ENCODE measurements around the gene BPIFB1.

Gene BPIFB1

DNA sequence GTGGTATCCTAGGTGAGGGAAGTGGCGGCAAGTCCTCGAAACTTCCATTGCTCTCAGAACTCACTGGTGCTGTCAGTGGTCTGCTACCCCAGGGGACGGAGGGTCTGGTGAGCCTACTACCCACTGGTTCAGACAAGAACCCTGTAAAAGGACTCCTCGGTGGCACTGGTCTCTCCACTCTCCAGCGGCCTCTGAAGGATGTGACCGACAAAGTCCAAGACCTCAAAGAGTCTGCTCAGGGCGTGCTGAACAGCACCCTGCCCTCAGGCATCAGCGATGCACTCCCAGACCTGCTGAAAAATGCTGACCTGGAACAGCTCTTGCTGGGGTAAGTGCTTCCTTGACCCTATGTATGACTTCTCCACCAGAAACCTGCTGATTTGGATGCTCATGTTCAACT, 66.5 kb downstream of the BPIFB1 start:
- Histone ChIP-seq H3K9me2 (replicated peaks; ENCODE audit: insufficient read depth, low read length) (no peaks in the 10 kb centered on the region), H3K9me3 (ENCODE audit: insufficient read depth, low read length) (no peaks in the 10 kb centered on the region), H3K36me3 (ENCODE audit: low read length) (no peaks in the 10 kb centered on the region), H3K79me2 (ENCODE audit: insufficient read depth, low read length) (no peaks in the 10 kb centered on the region), H3K4me3 (ENCODE audit: insufficient read depth, low read length, poor library complexity, severe bottlenecking) (no peak overlapping the region), H4K20me1 (ENCODE audit: low read depth, low read length) (no peaks in the 10 kb centered on the region), H3K27ac (ENCODE audit: low read depth, low read length) (no peak overlapping the region), H3K9ac (ENCODE audit: low read length) (no peak overlapping the region), H3K27me3 (ENCODE audit: low read length) (no peaks in the 10 kb centered on the region), H2AFZ (ENCODE audit: low read depth, low read length, severe bottlenecking) (no peak overlapping the region), H3K4me2 (ENCODE audit: low read depth, low read length, poor library complexity, severe bottlenecking) (no peak overlapping the region), H3F3A (ENCODE audit: insufficient read depth) (no peaks in the 10 kb centered on the region)
- TF ChIP-seq EZH2phosphoT487 (conservative IDR thresholded peaks at IDR 0.05; ENCODE audit: low read length), result no peak

DNA sequence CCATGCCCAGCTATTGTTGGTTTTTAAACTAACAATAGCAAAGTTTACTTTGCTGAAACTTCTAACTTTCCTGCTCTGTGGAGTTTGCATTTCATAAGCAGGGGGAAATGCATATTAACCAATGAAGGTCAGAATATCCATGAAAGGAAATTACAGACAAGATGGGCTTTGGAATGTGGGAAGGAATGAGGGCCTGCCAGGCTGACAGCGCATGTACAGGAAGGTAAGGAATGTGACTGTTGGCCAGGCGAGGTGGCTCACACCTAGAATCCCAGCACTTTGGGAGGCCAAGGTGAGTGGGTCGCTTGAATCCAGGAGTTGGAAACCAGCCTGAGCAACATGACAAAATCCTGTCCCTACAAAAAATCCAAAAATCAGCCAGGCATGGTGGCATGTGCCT, 68.7 kb downstream of the BPIFB1 start:
- TF ChIP-seq, protein P1, sequence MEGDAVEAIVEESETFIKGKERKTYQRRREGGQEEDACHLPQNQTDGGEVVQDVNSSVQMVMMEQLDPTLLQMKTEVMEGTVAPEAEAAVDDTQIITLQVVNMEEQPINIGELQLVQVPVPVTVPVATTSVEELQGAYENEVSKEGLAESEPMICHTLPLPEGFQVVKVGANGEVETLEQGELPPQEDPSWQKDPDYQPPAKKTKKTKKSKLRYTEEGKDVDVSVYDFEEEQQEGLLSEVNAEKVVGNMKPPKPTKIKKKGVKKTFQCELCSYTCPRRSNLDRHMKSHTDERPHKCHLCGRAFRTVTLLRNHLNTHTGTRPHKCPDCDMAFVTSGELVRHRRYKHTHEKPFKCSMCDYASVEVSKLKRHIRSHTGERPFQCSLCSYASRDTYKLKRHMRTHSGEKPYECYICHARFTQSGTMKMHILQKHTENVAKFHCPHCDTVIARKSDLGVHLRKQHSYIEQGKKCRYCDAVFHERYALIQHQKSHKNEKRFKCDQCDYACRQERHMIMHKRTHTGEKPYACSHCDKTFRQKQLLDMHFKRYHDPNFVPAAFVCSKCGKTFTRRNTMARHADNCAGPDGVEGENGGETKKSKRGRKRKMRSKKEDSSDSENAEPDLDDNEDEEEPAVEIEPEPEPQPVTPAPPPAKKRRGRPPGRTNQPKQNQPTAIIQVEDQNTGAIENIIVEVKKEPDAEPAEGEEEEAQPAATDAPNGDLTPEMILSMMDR (IDR thresholded peaks at IDR 0.05; ENCODE audit: insufficient read depth, low read length, poor library complexity, severe bottlenecking), result no peak
- TF ChIP-seq EZH2phosphoT487 (conservative IDR thresholded peaks at IDR 0.05; ENCODE audit: low read length), result no peak
- H2AFZ ChIP-seq (ENCODE audit: low read depth, low read length, severe bottlenecking), result no peak overlapping the region

DNA sequence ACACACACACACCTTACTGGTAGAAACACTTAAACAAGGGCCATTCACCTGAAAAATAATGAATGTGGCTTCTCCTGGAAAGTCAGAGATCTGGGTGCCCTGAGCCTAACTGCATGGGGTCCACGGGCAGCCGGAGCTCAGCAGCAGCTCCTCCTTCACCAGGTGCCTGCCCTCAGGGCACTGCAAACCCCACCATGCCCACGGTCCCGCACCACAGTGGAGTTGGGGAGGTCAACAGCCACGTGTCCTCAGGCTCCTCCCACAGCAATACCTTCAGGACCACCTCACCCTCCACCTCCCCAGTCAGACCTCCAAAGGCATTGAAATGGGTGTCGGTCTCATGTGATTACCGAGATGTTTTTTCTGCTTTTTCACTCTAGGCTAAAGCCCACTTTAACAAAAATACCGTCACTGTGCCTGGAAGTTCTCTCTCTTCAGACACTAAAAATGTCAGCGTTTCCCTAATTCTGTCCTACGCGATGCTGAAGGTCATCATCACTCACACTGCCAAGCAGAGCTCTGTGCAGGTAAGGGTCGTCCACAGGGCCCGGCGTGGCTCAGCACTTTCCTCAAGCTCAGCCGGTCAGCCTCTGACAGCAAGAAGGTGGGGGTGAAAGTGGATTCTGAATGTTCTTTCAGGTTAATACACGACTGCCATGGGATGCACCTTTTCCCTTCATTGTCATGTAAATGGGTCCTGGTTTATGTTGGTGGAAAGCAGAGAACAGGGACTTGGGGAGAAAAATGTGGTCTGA, 69.4 kb downstream of the BPIFB1 start:
- Histone ChIP-seq H3K27ac (ENCODE audit: low read depth, low read length) (no peak overlapping the region), H3K9me3 (ENCODE audit: insufficient read depth, low read length) (no peaks in the 10 kb centered on the region), H3K27me3 (ENCODE audit: low read length) (no peaks in the 10 kb centered on the region), H3K9me2 (replicated peaks; ENCODE audit: insufficient read depth, low read length) (no peaks in the 10 kb centered on the region), H3K9ac (ENCODE audit: low read length) (no peak overlapping the region), H2AFZ (ENCODE audit: low read depth, low read length, severe bottlenecking) (no peak overlapping the region), H3K79me2 (ENCODE audit: insufficient read depth, low read length) (no peaks in the 10 kb centered on the region), H3K36me3 (ENCODE audit: low read length) (no peaks in the 10 kb centered on the region), H3F3A (ENCODE audit: insufficient read depth) (no peaks in the 10 kb centered on the region), H4K20me1 (ENCODE audit: low read depth, low read length) (no peaks in the 10 kb centered on the region), H3K4me2 (ENCODE audit: low read depth, low read length, poor library complexity, severe bottlenecking) (no peak overlapping the region), H3K4me3 (ENCODE audit: insufficient read depth, low read length, poor library complexity, severe bottlenecking) (no peak overlapping the region)
- TF ChIP-seq EZH2phosphoT487 (conservative IDR thresholded peaks at IDR 0.05; ENCODE audit: low read length), result no peak
- TF ChIP-seq, protein P1 (IDR thresholded peaks at IDR 0.05; ENCODE audit: insufficient read depth, low read length, poor library complexity, severe bottlenecking), result no peak

More for the DNA sequence above, 68.7 kb downstream of the BPIFB1 start:
- H3K27me3 ChIP-seq (ENCODE audit: low read length), result no peaks in the 10 kb centered on the region
- H3K27ac ChIP-seq (ENCODE audit: low read depth, low read length), result no peak overlapping the region
- no peaks in the 10 kb centered on the region for H3F3A ChIP-seq (ENCODE audit: insufficient read depth)
- no peaks in the 10 kb centered on the region for H3K9me3 ChIP-seq (ENCODE audit: insufficient read depth, low read length)
- H3K36me3 ChIP-seq (ENCODE audit: low read length), result no peaks in the 10 kb centered on the region
- no peak overlapping the region for H3K9ac ChIP-seq (ENCODE audit: low read length)
- no peaks in the 10 kb centered on the region for H3K9me2 ChIP-seq (replicated peaks; ENCODE audit: insufficient read depth, low read length)
- H3K4me2 ChIP-seq (ENCODE audit: low read depth, low read length, poor library complexity, severe bottlenecking), result no peak overlapping the region
- H3K4me3 ChIP-seq (ENCODE audit: insufficient read depth, low read length, poor library complexity, severe bottlenecking), result no peak overlapping the region
- H4K20me1 ChIP-seq (ENCODE audit: low read depth, low read length), result no peaks in the 10 kb centered on the region
- H3K79me2 ChIP-seq (ENCODE audit: insufficient read depth, low read length), result no peaks in the 10 kb centered on the region

DNA sequence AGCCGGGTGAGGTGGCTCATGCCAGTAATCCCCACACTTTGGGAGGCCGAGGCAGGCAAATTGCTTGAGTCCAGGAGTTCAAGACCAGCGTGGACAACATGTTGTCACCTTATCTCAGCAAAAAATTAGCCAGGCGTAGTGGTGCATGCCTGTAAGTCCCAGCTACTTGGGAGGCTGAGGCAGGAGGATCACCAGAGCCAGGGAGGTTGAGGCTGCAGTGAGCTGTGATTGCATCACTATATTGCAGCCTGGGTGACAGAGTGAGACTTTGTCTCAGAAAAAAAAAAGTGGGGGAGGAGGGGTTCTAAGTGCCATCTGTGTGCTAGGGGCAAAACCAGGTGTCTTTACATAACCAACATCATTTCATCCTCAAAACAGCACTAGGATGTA, 70.0 kb downstream of the BPIFB1 start:
- Histone ChIP-seq H3F3A (ENCODE audit: insufficient read depth) (no peaks in the 10 kb centered on the region), H2AFZ (ENCODE audit: low read depth, low read length, severe bottlenecking) (no peak overlapping the region), H3K9me3 (ENCODE audit: insufficient read depth, low read length) (no peaks in the 10 kb centered on the region), H4K20me1 (ENCODE audit: low read depth, low read length) (no peaks in the 10 kb centered on the region), H3K79me2 (ENCODE audit: insufficient read depth, low read length) (no peaks in the 10 kb centered on the region), H3K27me3 (ENCODE audit: low read length) (no peaks in the 10 kb centered on the region), H3K4me3 (ENCODE audit: insufficient read depth, low read length, poor library complexity, severe bottlenecking) (no peak overlapping the region), H3K36me3 (ENCODE audit: low read length) (no peaks in the 10 kb centered on the region), H3K27ac (ENCODE audit: low read depth, low read length) (no peak overlapping the region), H3K9me2 (replicated peaks; ENCODE audit: insufficient read depth, low read length) (no peaks in the 10 kb centered on the region), H3K4me2 (ENCODE audit: low read depth, low read length, poor library complexity, severe bottlenecking) (no peak overlapping the region), H3K9ac (ENCODE audit: low read length) (no peak overlapping the region)
- TF ChIP-seq, protein P1 (IDR thresholded peaks at IDR 0.05; ENCODE audit: insufficient read depth, low read length, poor library complexity, severe bottlenecking), result no peak
- TF ChIP-seq EZH2phosphoT487 (conservative IDR thresholded peaks at IDR 0.05; ENCODE audit: low read length), result no peak
